ENCODE data around the gene IQSEC1. TPM values are rescaled to one million over a fixed set of nuclear protein-coding genes. Genes with fewer than 3 reads are reported as not detected.

The IQSEC1 gene
- total and polyA plus RNA-seq, 2 experiments from 2014 or later = 8.0 to 51.9 TPM

DNA sequence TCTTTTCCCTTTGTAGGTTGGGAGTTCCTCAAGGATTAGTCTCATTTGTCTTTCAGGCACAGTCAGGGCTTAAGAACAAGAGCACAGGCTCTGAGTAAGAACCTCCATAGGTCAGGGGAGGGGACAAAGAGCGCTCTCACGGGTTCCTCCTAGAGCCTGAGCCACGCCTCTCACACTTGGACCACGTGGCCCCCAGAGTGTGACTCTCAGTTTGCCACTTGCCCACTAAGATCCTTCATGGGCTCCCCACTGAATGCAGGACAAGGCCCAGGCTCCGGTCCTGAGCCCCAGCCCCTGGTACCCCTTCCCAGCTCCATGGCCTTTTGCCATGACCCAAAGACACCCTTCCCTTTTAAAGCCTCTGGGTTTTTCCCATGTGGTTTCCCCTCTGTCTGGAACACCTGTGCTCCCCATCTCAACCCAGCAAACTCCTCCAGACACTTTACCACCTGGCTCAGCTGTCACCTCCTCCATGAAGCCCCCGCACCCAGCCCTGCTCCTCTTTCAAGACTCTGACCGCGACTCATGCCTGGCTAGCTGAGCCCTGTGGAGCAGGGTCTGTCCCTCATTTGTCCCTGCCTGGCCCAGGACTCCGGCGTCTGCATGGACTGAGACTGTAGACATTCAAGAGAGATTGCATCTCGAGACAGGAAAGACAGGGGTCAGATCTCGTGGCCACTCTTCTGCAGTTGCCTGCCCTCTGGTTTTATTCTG is 32.7 kb downstream of the IQSEC1 start:
- Mint-ChIP-seq H3K27me3 (ENCODE audit: insufficient read depth, low read depth, poor library complexity) (peaks cover 5% of the 10 kb centered on the region), H3K36me3 (ENCODE audit: low read depth) (no peaks in the 10 kb centered on the region; the same call in 2 of the 3 replicates), H3K4me1 (peaks cover 18% of the 10 kb centered on the region), H3K9me3 (no peaks in the 10 kb centered on the region; the same call in 2 of the 3 replicates), H3K27ac (no peak overlapping the region), H3K4me3 (no peak overlapping the region)
- H3K4me2 ChIP-seq = no peak overlapping the region
- H3K27me3 ChIP-seq (ENCODE audit: insufficient read depth) = no peaks in the 10 kb centered on the region
- TF ChIP-seq CREB1 (CRISPR knock-in tag; IDR thresholded peaks at IDR 0.05; ENCODE audit: low read depth) (no peak), ZNF114 (CRISPR knock-in tag; IDR thresholded peaks at IDR 0.05) (no peak), EZH2 (IDR thresholded peaks at IDR 0.05; ENCODE audit: low read depth, unreplicated experiment) (no peak), JUNB (IDR thresholded peaks at IDR 0.05; ENCODE audit: unreplicated experiment) (no peak), EZH2phosphoT487 (IDR thresholded peaks at IDR 0.05; ENCODE audit: unreplicated experiment) (no peak), ZNF331 (CRISPR knock-in tag; IDR thresholded peaks at IDR 0.05; ENCODE audit: low read depth) (no peak), STAT1 (IDR thresholded peaks at IDR 0.05; ENCODE audit: unreplicated experiment) (no peak), NANOG (IDR thresholded peaks at IDR 0.05; ENCODE audit: borderline replicate concordance) (no peak), ZNF462 (CRISPR knock-in tag; IDR thresholded peaks at IDR 0.05) (no peak), POLR2AphosphoS5 (IDR thresholded peaks at IDR 0.05; ENCODE audit: low read depth) (no peak)
- TF ChIP-seq, protein P1, sequence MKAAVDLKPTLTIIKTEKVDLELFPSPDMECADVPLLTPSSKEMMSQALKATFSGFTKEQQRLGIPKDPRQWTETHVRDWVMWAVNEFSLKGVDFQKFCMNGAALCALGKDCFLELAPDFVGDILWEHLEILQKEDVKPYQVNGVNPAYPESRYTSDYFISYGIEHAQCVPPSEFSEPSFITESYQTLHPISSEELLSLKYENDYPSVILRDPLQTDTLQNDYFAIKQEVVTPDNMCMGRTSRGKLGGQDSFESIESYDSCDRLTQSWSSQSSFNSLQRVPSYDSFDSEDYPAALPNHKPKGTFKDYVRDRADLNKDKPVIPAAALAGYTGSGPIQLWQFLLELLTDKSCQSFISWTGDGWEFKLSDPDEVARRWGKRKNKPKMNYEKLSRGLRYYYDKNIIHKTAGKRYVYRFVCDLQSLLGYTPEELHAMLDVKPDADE (IDR thresholded peaks at IDR 0.05) = no peak
- TF ChIP-seq, protein P2, sequence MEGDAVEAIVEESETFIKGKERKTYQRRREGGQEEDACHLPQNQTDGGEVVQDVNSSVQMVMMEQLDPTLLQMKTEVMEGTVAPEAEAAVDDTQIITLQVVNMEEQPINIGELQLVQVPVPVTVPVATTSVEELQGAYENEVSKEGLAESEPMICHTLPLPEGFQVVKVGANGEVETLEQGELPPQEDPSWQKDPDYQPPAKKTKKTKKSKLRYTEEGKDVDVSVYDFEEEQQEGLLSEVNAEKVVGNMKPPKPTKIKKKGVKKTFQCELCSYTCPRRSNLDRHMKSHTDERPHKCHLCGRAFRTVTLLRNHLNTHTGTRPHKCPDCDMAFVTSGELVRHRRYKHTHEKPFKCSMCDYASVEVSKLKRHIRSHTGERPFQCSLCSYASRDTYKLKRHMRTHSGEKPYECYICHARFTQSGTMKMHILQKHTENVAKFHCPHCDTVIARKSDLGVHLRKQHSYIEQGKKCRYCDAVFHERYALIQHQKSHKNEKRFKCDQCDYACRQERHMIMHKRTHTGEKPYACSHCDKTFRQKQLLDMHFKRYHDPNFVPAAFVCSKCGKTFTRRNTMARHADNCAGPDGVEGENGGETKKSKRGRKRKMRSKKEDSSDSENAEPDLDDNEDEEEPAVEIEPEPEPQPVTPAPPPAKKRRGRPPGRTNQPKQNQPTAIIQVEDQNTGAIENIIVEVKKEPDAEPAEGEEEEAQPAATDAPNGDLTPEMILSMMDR (conservative IDR thresholded peaks at IDR 0.05; ENCODE audit: low read depth in 2 of 2) = no peak
- TF ChIP-seq, protein P3, sequence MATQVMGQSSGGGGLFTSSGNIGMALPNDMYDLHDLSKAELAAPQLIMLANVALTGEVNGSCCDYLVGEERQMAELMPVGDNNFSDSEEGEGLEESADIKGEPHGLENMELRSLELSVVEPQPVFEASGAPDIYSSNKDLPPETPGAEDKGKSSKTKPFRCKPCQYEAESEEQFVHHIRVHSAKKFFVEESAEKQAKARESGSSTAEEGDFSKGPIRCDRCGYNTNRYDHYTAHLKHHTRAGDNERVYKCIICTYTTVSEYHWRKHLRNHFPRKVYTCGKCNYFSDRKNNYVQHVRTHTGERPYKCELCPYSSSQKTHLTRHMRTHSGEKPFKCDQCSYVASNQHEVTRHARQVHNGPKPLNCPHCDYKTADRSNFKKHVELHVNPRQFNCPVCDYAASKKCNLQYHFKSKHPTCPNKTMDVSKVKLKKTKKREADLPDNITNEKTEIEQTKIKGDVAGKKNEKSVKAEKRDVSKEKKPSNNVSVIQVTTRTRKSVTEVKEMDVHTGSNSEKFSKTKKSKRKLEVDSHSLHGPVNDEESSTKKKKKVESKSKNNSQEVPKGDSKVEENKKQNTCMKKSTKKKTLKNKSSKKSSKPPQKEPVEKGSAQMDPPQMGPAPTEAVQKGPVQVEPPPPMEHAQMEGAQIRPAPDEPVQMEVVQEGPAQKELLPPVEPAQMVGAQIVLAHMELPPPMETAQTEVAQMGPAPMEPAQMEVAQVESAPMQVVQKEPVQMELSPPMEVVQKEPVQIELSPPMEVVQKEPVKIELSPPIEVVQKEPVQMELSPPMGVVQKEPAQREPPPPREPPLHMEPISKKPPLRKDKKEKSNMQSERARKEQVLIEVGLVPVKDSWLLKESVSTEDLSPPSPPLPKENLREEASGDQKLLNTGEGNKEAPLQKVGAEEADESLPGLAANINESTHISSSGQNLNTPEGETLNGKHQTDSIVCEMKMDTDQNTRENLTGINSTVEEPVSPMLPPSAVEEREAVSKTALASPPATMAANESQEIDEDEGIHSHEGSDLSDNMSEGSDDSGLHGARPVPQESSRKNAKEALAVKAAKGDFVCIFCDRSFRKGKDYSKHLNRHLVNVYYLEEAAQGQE (IDR thresholded peaks at IDR 0.05; ENCODE audit: unreplicated experiment) = no peak
- H3K27ac ChIP-seq (ENCODE audit: low read depth) = no peak overlapping the region
- no peak overlapping the region for H3K4me3 ChIP-seq
- H3K4me1 ChIP-seq (ENCODE audit: insufficient read depth) = no peaks in the 10 kb centered on the region
- H3K79me2 ChIP-seq (replicated peaks; ENCODE audit: insufficient read depth) = no peaks in the 10 kb centered on the region
- H3K9me2 ChIP-seq (ENCODE audit: insufficient read depth) = no peaks in the 10 kb centered on the region
- H4K20me1 ChIP-seq (replicated peaks; ENCODE audit: insufficient read depth) = no peaks in the 10 kb centered on the region
- DNase-seq (ENCODE audit: low spot score) = no peak
- no peaks in the 10 kb centered on the region for H3K36me3 ChIP-seq (ENCODE audit: insufficient read depth)
- ATAC-seq = peak; percentile 37
- H2AFZ ChIP-seq = no peak overlapping the region
- no peaks in the 10 kb centered on the region for H3F3A ChIP-seq (replicated peaks; ENCODE audit: low read depth)
